Measurements from ENCODE around the gene SIRT2. TPM values are rescaled to one million over a fixed set of nuclear protein-coding genes. Genes with fewer than 3 reads are reported as not detected.
A peak's percentile ranks its signal among the peaks of the same experiment; 100 is the strongest.

Gene SIRT2
- total RNA-seq, 1 donor from 2014 or later = 70.2 TPM

DNA sequence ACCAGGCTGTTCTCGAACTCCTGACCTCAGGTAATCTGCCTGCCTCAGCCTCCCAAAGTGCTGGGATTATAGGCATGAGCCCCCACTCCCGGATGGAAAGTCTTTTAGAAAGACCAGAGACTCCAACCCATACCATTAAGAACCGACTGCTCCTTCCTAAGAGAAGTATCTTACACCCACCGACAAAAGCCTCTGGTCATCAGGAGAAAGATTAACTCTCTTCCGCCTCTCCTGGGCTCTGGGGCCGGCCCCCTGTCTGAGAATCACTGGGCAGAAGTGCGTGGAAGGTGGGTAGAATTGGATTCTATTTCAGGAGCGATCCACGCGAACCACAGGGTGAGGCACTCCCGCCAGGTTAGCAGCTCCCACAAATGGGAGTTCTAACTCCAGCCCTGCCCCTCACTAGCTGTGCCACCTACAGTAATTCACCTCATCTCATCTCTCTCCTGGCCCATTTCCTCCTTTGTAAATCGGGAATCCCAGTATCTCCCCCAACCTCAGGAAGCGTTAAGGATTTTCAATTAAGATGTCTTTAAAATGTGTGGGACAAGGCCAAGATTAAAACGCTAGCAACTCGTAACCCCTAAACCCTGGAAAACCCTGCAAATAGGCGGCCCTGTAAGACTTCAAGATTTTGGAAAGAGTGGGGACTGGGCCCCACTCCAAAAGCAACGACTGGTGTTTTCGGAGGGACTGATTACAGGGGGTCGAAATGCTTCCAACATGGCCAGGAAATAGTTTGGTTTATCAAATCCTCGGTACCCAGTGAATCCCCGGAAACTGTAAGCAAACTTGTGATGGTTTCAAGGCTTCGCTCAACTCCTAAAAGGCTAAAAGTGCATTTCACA is 50.9 kb downstream of the SIRT2 start:
- H3K4me1 Mint-ChIP-seq (ENCODE audit: unreplicated experiment) = peaks cover 44% of the 10 kb centered on the region
- peaks cover 27% of the 10 kb centered on the region for H3K36me3 Mint-ChIP-seq (ENCODE audit: unreplicated experiment)
- TF ChIP-seq CTCF (IDR thresholded peaks at IDR 0.05) = no peak
- H3K27me3 Mint-ChIP-seq (ENCODE audit: unreplicated experiment) = no peaks in the 10 kb centered on the region
- peak overlapping the region; percentile 91 for H3K4me3 Mint-ChIP-seq (ENCODE audit: unreplicated experiment)
- no peak for DNase-seq (ENCODE audit: extremely low spot score, unreplicated experiment)
- no peaks in the 10 kb centered on the region for H3K9me3 Mint-ChIP-seq (ENCODE audit: unreplicated experiment)
- H3K27ac Mint-ChIP-seq (ENCODE audit: unreplicated experiment) = peak overlapping the region; percentile 98

DNA sequence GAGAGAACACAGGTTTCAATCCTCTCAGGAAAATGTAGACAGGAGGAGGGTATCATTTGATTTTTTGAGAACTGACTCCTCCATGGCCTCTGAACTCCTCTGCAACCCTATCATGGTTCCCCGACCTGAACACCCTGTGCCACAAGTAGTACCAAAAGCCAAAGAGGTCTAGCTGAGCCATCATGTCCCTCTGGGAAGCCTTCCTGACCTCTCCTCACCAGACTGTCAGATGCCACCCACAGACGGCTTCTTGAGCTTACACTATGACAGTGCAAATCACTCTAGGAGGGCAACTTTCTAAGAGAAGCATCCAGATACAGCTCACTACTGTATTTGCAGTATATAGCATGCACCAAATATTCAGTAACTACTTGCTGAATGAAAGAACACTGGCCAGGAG is 53.3 kb downstream of the SIRT2 start:
- Mint-ChIP-seq H3K27ac (ENCODE audit: unreplicated experiment) (no peak overlapping the region), H3K27me3 (ENCODE audit: unreplicated experiment) (no peaks in the 10 kb centered on the region), H3K4me3 (ENCODE audit: unreplicated experiment) (no peak overlapping the region), H3K36me3 (ENCODE audit: unreplicated experiment) (peaks cover 51% of the 10 kb centered on the region), H3K4me1 (ENCODE audit: unreplicated experiment) (peaks cover 31% of the 10 kb centered on the region), H3K9me3 (ENCODE audit: unreplicated experiment) (no peaks in the 10 kb centered on the region)
- no peak for DNase-seq (ENCODE audit: extremely low spot score, unreplicated experiment)
- no peak for TF ChIP-seq CTCF (IDR thresholded peaks at IDR 0.05)

GRCh38 chr19:38845374-38846024 is 53.9 kb downstream of the SIRT2 start:
- no peak for TF ChIP-seq CTCF (IDR thresholded peaks at IDR 0.05)
- H3K9me3 Mint-ChIP-seq (ENCODE audit: unreplicated experiment) = no peaks in the 10 kb centered on the region
- DNase-seq (ENCODE audit: extremely low spot score, unreplicated experiment) = no peak
- H3K27ac Mint-ChIP-seq (ENCODE audit: unreplicated experiment) = peak overlapping the region; percentile 13
- peaks cover 25% of the 10 kb centered on the region for H3K4me1 Mint-ChIP-seq (ENCODE audit: unreplicated experiment)
- H3K36me3 Mint-ChIP-seq (ENCODE audit: unreplicated experiment) = peaks cover 56% of the 10 kb centered on the region
- H3K4me3 Mint-ChIP-seq (ENCODE audit: unreplicated experiment) = no peak overlapping the region
- H3K27me3 Mint-ChIP-seq (ENCODE audit: unreplicated experiment) = no peaks in the 10 kb centered on the region

GRCh38 chr19:38844093-38844686 is 55.2 kb downstream of the SIRT2 start:
- no peak overlapping the region for H3K4me3 Mint-ChIP-seq (ENCODE audit: unreplicated experiment)
- no peaks in the 10 kb centered on the region for H3K27me3 Mint-ChIP-seq (ENCODE audit: unreplicated experiment)
- H3K4me1 Mint-ChIP-seq (ENCODE audit: unreplicated experiment) = peaks cover 25% of the 10 kb centered on the region
- no peak for TF ChIP-seq CTCF (IDR thresholded peaks at IDR 0.05)
- H3K36me3 Mint-ChIP-seq (ENCODE audit: unreplicated experiment) = peaks cover 63% of the 10 kb centered on the region
- peak overlapping the region; percentile 16 for H3K27ac Mint-ChIP-seq (ENCODE audit: unreplicated experiment)
- DNase-seq (ENCODE audit: extremely low spot score, unreplicated experiment) = no peak
- no peaks in the 10 kb centered on the region for H3K9me3 Mint-ChIP-seq (ENCODE audit: unreplicated experiment)
